ENCODE data around the gene SLN. TPM values are rescaled to one million over a fixed set of nuclear protein-coding genes. Genes with fewer than 3 reads are reported as not detected.

The SLN gene
- total and polyA plus RNA-seq, 5 experiments from 2014 or later: not detected

DNA sequence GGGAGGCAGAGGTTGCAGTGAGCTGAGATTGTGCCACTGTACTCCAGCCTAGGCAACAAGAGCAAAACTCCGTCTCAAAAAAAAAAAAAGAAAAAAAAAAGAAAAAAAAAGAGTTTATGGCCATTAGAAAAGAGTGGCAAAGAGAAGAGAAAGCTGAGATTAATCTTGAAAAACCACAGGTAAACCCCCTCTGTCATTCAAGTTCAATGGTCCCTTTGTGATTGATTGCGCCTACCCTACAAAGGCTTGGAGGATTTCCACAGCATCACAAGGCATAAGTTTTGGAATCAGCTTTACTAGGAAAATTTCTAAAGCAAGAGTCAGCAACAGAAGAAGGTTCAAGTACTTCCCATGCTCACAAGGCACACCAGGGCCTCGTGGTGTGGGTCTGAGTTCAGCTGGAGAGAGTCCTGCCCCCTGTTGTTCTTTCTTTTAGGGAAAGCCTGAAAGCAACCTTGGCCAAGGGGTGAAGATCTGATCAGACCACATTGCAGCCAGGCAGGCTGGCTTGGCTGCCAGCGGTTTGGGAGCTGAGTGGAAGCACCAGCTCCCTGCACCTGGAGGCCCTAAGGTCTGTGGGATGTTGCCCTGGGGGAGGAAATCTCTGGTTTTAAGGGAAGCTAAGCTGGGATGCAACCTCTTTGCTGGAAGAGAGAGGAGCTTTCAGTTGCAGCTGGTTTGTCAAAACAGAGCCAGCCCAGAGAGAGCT, 41.8 kb downstream of the SLN start:
- no peak for DNase-seq
- Mint-ChIP-seq H3K4me1 (peaks cover 0 to 2% (median 0%) of the 10 kb centered on the region in 4 donors), H3K36me3 (no peaks in the 10 kb centered on the region), H3K4me3 (no peak overlapping the region), H3K27ac (no peak overlapping the region), H3K9me3 (no peaks in the 10 kb centered on the region), H3K27me3 (peaks cover 4 to 36% (median 6%) of the 10 kb centered on the region in 5 donors)
- ATAC-seq: no peak
- POLR2A ChIA-PET: no interaction called here

DNA sequence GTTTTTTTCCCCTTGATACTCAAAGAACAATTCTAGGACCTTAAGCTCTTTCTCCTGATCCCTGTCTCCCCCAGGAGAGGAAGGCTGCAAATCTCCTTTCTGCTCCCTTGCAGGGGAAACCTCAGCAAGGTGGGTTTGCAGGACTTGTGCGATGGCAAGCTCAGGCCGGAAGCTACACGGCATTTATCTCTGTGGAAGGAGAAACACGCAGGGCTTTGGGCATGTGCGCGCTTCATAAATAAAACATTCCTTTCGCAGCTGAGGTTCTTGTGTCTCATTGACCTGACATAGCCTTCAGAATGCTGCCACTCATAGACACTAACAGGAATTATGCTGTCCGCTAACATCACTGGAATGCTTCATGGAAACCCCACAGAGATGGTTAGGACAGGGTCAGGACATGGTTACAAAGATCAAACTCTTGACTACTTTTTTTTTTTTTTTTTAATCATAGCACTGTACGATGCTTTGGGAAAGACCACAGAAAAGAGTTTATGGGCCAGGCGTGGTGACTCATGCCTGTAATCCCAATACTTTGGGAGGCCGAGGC, 42.6 kb downstream of the SLN start:
- no peaks in the 10 kb centered on the region for H3K9me3 Mint-ChIP-seq
- peaks cover 6 to 32% (median 8%) of the 10 kb centered on the region in 5 donors for H3K27me3 Mint-ChIP-seq
- POLR2A ChIA-PET: no interaction called here
- no peak overlapping the region for H3K4me3 Mint-ChIP-seq
- H3K27ac Mint-ChIP-seq: no peak overlapping the region
- H3K36me3 Mint-ChIP-seq: no peaks in the 10 kb centered on the region
- DNase-seq (no peak), ATAC-seq (no peak)
- peaks cover 0 to 2% (median 0%) of the 10 kb centered on the region in 4 donors for H3K4me1 Mint-ChIP-seq

DNA sequence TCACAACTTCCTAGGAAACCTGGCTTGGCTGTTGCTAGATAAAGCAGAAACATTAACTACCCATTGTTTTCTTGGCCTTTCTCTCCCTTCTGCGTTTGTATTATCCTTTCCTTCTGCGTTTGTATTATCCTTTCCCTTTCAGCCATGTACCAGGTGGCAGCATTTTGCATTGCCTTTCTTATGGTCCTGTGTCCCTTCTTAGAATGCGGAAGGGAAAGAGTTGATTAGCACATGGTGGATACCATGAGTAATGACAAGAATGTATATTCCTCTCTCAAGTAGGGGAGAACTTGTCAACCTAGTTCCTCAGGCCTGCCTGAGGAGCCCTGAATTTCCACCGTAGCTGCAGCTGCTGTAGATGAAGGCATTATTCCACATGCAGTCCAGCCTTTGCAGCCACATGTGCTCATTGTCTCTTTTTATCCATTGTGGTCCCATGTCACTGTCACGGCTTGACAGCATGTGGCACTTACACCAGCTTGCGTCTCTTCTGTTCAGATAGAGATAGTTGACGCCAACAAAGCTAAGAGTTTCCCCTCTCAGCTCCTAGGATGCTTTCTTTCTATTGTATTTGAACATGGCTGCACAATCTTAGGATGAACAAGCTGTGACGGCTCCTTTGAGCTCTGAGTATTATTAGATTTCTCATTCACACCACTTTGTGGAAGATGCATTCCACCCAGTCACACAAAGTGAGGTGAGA, 44.8 kb downstream of the SLN start:
- Mint-ChIP-seq H3K36me3 (no peaks in the 10 kb centered on the region), H3K4me1 (no peaks in the 10 kb centered on the region), H3K9me3 (no peaks in the 10 kb centered on the region), H3K27ac (no peak overlapping the region), H3K27me3 (peaks cover 2 to 24% (median 10%) of the 10 kb centered on the region in 5 donors), H3K4me3 (no peak overlapping the region)
- DNase-seq (no peak), ATAC-seq (no peak)
- POLR2A ChIA-PET: no interaction called here

DNA sequence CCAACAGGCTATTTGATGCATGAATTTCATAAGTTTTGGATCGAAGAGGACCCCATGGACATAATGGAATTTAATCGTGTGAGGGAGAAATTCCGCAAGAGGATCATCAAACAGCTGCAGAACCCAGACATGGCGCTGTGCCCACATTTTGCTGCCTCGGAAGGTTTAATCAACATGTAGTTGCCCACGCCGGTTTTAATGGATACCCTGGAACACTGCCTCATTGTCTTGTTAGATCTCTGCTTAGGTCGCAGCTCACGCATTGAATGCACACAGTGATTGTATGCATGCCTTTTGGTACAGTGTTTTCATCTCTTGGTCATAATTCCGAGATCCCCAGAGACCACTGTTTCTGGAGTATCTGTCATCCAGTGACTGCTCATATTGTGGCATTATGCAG, 46.8 kb downstream of the SLN start:
- ATAC-seq (no peak), DNase-seq (no peak)
- Mint-ChIP-seq H3K9me3 (no peaks in the 10 kb centered on the region), H3K4me1 (no peaks in the 10 kb centered on the region), H3K4me3 (no peak overlapping the region), H3K36me3 (no peaks in the 10 kb centered on the region), H3K27ac (no peak overlapping the region), H3K27me3 (peaks cover 0 to 16% (median 11%) of the 10 kb centered on the region in 5 donors)
- POLR2A ChIA-PET: no interaction called here

DNA sequence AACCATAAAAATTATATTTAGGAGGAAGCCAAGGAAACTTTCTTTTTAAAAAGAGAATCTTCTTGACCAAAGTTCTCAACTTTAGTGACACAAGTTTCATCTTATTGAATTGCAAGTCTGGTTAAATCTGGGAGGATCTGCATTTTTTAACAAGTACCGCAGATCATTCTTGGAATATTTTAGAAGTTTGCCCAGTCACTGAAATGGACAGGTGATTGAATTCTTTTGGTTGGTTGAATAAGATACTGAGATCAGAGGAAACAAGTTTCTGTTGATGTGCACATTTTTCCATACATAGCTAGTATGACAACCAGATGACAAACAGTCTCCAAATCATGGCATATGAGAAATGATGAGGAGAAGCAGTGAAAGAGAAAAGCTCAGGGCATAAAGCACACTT, 50.2 kb downstream of the SLN start:
- no peak for ATAC-seq
- Mint-ChIP-seq H3K4me3 (no peak overlapping the region), H3K9me3 (no peaks in the 10 kb centered on the region), H3K36me3 (no peaks in the 10 kb centered on the region), H3K27me3 (peaks cover 1 to 18% (median 9%) of the 10 kb centered on the region in 5 donors), H3K27ac (no peak overlapping the region), H3K4me1 (no peaks in the 10 kb centered on the region)
- POLR2A ChIA-PET: no interaction called here
- no peak for DNase-seq

DNA sequence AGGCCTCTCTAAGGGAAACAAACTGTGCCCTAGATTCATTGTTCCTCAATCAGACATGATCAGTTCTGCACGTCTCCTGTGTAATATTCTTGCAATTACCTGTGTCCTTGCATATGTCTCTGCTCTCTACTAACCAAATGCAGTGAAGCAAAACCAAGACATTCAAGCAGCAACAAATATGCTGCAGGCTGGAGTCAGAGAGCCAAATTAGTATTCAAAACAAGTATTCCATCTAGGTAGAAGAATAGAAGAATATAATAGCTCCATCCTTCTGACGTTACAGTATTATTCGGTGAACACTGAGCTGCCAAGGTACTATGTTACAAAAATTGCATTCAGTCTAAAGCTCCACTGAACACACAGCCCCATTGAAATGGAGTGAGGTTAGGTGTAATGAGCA, 51.8 kb downstream of the SLN start:
- Mint-ChIP-seq H3K27me3 (peaks cover 4 to 18% (median 9%) of the 10 kb centered on the region in 5 donors), H3K36me3 (no peaks in the 10 kb centered on the region), H3K4me3 (no peak overlapping the region), H3K9me3 (no peaks in the 10 kb centered on the region), H3K4me1 (no peaks in the 10 kb centered on the region), H3K27ac (no peak overlapping the region)
- no peak for DNase-seq
- POLR2A ChIA-PET: no interaction called here
- no peak for ATAC-seq

DNA sequence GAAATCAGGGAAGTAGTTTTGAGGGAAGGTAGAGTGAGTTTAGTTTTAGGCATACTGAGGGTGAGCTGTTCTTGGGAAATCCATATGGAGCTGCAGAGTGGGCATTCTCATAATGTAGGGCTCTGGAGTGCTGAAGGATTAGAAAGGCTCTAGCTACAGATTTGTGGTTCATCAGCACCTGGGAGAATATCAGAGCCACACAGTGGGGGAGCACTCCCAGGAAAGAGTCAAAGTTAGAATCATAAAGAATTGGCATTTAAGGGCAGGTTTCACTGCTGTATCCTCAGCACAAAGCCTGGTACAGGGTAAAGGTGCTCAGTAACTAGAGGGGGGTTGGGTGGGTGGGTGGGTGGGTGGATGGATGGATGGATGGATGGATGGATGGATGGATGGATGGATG, 52.5 kb downstream of the SLN start:
- Mint-ChIP-seq H3K27ac (no peak overlapping the region), H3K4me1 (no peaks in the 10 kb centered on the region), H3K36me3 (no peaks in the 10 kb centered on the region), H3K27me3 (peaks cover 4 to 15% (median 7%) of the 10 kb centered on the region in 5 donors), H3K4me3 (no peak overlapping the region), H3K9me3 (no peaks in the 10 kb centered on the region)
- ATAC-seq: no peak
- no peak for DNase-seq
- POLR2A ChIA-PET: no interaction called here

Other genes with a start within 250 kb of the SLN start
- 10 to 100 TPM; 18.1 to 18.2 TPM for gene ALKBH8, start 146.3 kb downstream of the SLN start, total RNA-seq
- gene ALKBH8, start 146.3 kb downstream of the SLN start, polyA plus RNA-seq: 10 to 100 TPM in 2 of 3 donors, 1 to 10 TPM in 1; 6.1 to 11.9 (median 10.9) TPM
- not detected for gene ELMOD1, start 120.9 kb downstream of the SLN start, total RNA-seq
- not detected for gene ELMOD1, start 120.9 kb downstream of the SLN start, polyA plus RNA-seq
- gene SLC35F2, start 146.7 kb upstream of the SLN start, total RNA-seq: 1 to 10 TPM; 3.6 to 4.0 TPM
- 1 to 10 TPM; 2.1 to 5.6 (median 4.1) TPM for gene SLC35F2, start 146.7 kb upstream of the SLN start, polyA plus RNA-seq
- gene RAB39A, start 216.4 kb upstream of the SLN start, total RNA-seq: under 1 TPM in 1 of 2 experiments, not detected in 1; 0.18 TPM
- not detected for gene RAB39A, start 216.4 kb upstream of the SLN start, polyA plus RNA-seq

Data from naive thymus-derived CD8-positive, alpha-beta T cell (primary cell).